Activated CD4-positive, CD25-positive, alpha-beta regulatory T cell treated with anti-CD3 and anti-CD28 coated beads, Interleukin-2, amount 50 U/mL, for 16 hours (primary cell): Measurements from ENCODE around the gene LGALS8.

ENCODE experiments used
- DNase-seq: peaks from one replicate; pipeline ENCODE4 v3.0.0-alpha.2; 2020; ENCODE audit warnings: low read depth, low spot score

The LGALS8 gene

GRCh38 chr1:236589531-236589930, 65.7 kb downstream of the LGALS8 start:
- DNase-seq, result no peak

DNA sequence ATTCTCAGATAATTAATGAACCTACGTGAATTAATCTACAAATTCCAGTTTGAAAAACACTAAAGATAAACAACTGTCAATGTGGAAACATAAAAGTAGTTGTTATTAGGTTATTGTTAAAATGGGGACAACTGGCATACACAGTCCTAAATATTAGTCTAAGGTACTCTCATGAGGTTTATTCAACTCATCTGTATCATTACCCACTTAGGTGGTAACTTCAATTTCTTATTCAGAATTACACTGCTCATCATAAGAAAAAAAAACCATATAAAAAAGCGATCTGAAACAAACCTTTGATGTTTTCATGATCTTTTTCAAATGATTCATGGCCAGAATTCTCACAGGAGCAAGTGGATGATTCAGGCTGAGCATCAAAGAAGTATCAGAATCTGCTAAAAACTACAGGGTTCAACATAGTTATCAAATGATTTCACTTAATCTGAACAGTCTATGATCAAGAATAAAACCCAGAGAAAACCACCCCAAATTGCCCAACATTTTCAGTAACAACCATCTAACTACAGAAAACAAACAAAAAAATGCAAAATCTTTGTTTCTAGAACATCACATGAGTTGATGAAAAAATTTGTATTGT, 66.9 kb downstream of the LGALS8 start:
- DNase-seq, result no peak

GRCh38 chr1:236602171-236602570, 78.4 kb downstream of the LGALS8 start:
- DNase-seq, result no peak
